ENCODE data around the gene B3GNT3. TPM values are rescaled to one million over a fixed set of nuclear protein-coding genes. Genes with fewer than 3 reads are reported as not detected.

The B3GNT3 gene
- total and polyA plus RNA-seq, 9 of the 15 experiments (the other 6 are each of a cell fraction or from before 2014, with no cell fraction given) = 0.06 to 0.11 (median 0.07) TPM; not detected in 6

DNA sequence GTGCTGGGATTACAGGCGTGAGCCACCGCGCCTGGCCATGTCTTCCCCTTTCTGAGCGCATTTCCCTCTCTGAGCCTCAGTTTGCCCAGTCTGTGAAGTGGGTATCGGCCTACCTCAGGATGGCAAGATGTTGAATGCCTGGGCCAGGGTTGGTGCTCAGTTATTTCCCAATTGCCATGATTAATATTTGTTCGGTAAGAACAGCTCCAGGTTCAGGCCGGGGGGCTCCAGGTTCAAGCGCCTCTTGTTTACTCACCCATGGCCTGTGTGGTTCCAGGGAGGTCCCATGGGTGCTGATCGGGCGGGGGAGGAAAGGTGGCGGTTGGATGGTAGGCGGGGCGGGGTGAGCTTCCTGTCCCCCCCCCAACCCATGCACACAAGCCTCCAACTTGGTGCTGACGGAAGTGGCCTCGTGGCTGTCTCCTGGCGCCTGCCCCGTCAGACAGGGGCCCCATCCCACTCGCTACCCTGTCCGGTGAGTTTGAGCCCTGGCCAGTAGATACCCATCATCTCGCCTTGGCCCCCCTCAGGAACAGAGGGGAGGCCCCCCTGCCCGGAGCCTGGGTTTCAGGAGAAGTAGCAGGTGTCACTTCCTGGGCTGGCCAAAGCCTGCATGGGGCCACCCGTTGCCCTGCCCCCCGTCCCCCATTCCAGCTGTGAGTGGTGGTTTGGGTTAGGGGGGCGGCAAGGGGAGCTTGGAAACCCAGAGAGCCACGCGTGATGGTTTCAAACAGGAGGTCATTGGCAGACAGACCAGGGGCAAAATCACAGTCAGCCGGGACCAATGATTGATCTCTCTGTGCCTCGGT is 43.6 kb upstream of the B3GNT3 start, which contains the start of gene FCHO1 (continued):
- TF ChIP-seq, protein P1, sequence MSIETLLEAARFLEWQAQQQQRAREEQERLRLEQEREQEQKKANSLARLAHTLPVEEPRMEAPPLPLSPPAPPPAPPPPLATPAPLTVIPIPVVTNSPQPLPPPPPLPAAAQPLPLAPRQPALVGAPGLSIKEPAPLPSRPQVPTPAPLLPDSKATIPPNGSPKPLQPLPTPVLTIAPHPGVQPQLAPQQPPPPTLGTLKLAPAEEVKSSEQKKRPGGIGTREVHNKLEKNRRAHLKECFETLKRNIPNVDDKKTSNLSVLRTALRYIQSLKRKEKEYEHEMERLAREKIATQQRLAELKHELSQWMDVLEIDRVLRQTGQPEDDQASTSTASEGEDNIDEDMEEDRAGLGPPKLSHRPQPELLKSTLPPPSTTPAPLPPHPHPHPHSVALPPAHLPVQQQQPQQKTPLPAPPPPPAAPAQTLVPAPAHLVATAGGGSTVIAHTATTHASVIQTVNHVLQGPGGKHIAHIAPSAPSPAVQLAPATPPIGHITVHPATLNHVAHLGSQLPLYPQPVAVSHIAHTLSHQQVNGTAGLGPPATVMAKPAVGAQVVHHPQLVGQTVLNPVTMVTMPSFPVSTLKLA (conservative IDR thresholded peaks at IDR 0.05) = peak; percentile 87 to 94
- TF ChIP-seq CCNT2 (IDR thresholded peaks at IDR 0.05; ENCODE audit: borderline replicate concordance, extremely low read depth, insufficient read length, low read depth, low read length) (peak; percentile 45), KLF6 (CRISPR knock-in tag; IDR thresholded peaks at IDR 0.05; ENCODE audit: borderline replicate concordance) (no peak), KLF13 (tag; IDR thresholded peaks at IDR 0.05; ENCODE audit: borderline replicate concordance, low read depth) (0 out of 2 replicates have a peak, but pooled peaks have one; percentile 20), RAD51 (IDR thresholded peaks at IDR 0.05; ENCODE audit: borderline replicate concordance, low read depth) (peak; percentile 33; the same call in 1 of the 2 replicates), FOXK2 (conservative IDR thresholded peaks at IDR 0.05 in 1 of 2, IDR thresholded peaks at IDR 0.05 in 1 of 2; ENCODE audit: low read depth in 2 of 2) (peak; percentile 91 to 94), HMGN3 (IDR thresholded peaks at IDR 0.05; ENCODE audit: borderline replicate concordance, extremely low read depth, insufficient read length, low read depth, low read length) (peak; percentile 59), SMARCB1 (IDR thresholded peaks at IDR 0.05; ENCODE audit: insufficient read length, low read depth) (no peak), PRDM10 (IDR thresholded peaks at IDR 0.05; ENCODE audit: partially characterized antibody) (peak; percentile 93), E2F6 (IDR thresholded peaks at IDR 0.05; ENCODE audit: borderline replicate concordance in 1 of 2, extremely low read depth in 1 of 2, insufficient read depth in 1 of 2, insufficient read length in 1 of 2, low read depth in 1 of 2, low read length in 1 of 2, poor library complexity in 1 of 2, severe bottlenecking in 1 of 2) (peak; percentile 59 to 63), RB1 (IDR thresholded peaks at IDR 0.05; ENCODE audit: low read depth) (peak; percentile 25; the same call in 1 of the 2 replicates), TOE1 (IDR thresholded peaks at IDR 0.05; ENCODE audit: borderline replicate concordance) (peak; percentile 75), TOE1 (CRISPR knock-in tag; IDR thresholded peaks at IDR 0.05; ENCODE audit: borderline replicate concordance, low read depth) (no peak; the same call in 1 of the 2 replicates), KDM2B (CRISPR knock-in tag; IDR thresholded peaks at IDR 0.05) (0 out of 2 replicates have a peak, but pooled peaks have one; percentile 41), TCF7 (IDR thresholded peaks at IDR 0.05; ENCODE audit: borderline replicate concordance) (peak; percentile 51; the same call in 1 of the 2 replicates), ATF1 (CRISPR knock-in tag; IDR thresholded peaks at IDR 0.05) (no peak), ATF1 (tag; IDR thresholded peaks at IDR 0.05) (peak; percentile 75)
- TF ChIP-seq, protein P2, sequence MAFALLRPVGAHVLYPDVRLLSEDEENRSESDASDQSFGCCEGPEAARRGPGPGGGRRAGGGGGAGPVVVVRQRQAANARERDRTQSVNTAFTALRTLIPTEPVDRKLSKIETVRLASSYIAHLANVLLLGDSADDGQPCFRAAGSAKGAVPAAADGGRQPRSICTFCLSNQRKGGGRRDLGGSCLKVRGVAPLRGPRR (CRISPR knock-in tag; IDR thresholded peaks at IDR 0.05) = no peak

Measured in K562 (cell line).